Measurements from ENCODE around the gene CAPRIN1.

DNA sequence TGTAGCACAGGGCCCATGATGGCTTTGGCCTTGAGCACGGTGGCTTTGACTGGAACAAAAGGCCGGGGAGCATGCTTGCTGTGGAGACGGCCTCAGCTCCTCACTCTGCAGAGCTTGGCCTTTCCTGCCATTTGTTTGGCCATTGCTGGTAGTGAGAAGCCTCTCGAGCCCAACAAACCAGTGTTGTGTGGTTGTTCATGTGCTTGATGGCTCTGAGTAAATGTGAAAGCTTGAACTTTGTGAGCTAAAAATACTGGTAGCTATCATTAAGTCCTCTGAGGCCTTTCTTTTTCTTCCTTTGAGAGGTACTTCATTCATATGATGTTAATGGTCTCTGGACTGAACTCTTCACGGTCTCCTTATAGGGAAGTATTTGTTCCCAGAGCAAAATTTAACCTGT is 93.5 kb downstream of the CAPRIN1 start:
- TF ChIP-seq, protein P1, sequence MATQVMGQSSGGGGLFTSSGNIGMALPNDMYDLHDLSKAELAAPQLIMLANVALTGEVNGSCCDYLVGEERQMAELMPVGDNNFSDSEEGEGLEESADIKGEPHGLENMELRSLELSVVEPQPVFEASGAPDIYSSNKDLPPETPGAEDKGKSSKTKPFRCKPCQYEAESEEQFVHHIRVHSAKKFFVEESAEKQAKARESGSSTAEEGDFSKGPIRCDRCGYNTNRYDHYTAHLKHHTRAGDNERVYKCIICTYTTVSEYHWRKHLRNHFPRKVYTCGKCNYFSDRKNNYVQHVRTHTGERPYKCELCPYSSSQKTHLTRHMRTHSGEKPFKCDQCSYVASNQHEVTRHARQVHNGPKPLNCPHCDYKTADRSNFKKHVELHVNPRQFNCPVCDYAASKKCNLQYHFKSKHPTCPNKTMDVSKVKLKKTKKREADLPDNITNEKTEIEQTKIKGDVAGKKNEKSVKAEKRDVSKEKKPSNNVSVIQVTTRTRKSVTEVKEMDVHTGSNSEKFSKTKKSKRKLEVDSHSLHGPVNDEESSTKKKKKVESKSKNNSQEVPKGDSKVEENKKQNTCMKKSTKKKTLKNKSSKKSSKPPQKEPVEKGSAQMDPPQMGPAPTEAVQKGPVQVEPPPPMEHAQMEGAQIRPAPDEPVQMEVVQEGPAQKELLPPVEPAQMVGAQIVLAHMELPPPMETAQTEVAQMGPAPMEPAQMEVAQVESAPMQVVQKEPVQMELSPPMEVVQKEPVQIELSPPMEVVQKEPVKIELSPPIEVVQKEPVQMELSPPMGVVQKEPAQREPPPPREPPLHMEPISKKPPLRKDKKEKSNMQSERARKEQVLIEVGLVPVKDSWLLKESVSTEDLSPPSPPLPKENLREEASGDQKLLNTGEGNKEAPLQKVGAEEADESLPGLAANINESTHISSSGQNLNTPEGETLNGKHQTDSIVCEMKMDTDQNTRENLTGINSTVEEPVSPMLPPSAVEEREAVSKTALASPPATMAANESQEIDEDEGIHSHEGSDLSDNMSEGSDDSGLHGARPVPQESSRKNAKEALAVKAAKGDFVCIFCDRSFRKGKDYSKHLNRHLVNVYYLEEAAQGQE (IDR thresholded peaks at IDR 0.05; ENCODE audit: insufficient read depth in 1 of 2, low read depth in 2 of 2, low read length in 2 of 2) = no peak
- TF ChIP-seq TAF1 (IDR thresholded peaks at IDR 0.05; ENCODE audit: borderline replicate concordance, insufficient read depth, low read length) = no peak
- TF ChIP-seq POLR2AphosphoS5 (IDR thresholded peaks at IDR 0.05; ENCODE audit: low read depth, low read length) = no peak

Data from PFSK-1 (cell line).